ENCODE data around the gene CHAC1.

Gene CHAC1, protein sequence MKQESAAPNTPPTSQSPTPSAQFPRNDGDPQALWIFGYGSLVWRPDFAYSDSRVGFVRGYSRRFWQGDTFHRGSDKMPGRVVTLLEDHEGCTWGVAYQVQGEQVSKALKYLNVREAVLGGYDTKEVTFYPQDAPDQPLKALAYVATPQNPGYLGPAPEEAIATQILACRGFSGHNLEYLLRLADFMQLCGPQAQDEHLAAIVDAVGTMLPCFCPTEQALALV

GRCh38 chr15:40952901-40953712 is at the start of gene CHAC1:
TSS of gene CHAC1 (plus strand) at chr15:40953471. CDS start at chr15:40953584, 113 bp downstream.
- peak; percentile 85 to 92 (median 88) for DNase-seq

DNA sequence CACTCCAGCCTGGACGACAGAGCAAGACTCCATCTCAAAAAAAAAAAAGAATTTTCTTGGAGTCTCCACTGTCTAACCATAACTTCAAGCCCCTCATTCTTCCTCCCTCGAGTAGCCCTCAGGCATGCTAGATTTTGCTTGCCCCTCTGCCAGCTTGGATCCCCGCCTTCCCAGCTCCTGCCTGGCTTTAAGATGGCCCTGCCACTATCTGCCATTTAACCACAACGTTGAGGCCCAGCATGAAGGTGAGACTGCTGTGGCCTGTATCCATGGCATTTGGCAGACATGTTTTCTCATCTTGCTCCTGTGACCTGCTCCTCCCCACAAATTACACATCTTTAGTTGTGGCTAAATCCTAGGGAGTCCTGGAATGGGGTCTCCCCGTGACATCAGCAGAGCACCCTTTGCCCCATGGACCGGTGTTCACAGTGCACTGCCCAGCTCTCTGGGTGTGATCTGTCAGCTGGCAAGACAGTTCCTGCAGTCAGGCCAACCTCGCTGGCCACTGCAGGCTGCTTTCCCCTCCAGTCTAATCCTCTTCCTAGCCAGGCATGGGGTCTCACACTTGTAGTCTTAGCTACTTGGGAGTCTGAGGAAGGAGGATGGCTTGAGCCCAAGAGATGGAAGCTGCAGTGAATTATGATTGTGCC is 48.6 kb upstream of the CHAC1 start:
- no peak for DNase-seq

GRCh38 chr15:40906091-40906990 is 46.9 kb upstream of the CHAC1 start:
- peak; percentile 57 to 68 (median 64) for DNase-seq

DNA sequence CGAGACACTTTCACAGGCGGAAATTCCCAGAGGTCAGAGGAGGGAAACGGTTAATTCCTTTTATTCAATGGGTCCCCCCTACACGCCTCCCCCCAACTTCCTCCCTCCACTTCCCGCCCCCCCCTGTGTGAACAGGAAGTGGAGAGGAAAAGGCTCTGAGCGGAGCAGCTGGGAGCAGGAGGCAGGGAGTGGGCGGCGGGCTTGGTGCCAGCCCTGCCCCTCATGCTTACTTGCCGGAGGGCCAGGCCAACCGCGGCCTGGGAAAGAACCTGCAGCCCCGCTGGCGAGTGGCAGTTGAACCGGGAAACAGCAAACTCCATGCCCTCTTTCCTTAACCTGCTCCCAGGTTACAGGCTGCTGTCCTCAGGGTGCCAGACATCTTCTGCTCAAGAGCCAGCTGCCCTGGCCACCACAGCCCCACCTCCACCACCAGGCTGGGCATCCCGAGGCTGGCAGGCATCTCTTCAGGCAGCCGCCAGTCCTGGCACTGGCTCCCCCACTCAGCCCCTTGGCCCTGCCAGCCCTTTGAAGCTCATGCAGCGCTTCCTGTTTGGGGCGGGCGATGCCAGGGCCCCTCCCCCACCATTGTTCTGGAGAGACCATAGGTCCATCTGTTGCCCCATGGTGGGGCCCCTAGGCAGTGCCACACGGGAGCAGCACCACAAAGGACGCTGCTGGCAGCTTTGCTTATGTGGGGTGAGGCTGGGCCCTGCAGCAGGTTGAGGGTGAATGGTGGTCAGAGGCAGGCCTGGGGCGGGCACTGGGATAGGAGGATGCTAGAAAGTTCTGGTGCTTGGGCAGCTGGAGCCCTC is 46.1 kb upstream of the CHAC1 start:
- DNase-seq = peak in 2 of 4 experiments; percentile 24 to 51

DNA sequence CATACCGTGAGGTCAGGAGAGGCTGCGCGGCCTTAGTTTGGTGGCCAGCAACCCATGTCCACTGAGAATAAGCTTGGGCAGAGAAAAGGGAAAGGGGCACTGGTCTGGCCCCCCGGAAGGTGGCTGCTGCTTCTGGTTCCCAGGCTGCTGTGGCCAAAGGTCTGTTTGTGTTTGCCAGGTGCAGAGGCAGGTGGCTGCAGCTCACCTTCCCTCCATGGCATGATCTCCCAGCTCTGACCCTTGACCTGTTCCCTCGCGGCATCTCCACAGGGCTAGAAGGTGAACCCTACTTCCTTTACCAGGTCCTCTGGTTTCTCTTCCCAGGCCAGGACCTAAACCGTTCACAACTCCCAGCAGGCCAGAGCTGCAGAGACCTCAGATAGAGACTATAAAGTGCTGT is 45.2 kb upstream of the CHAC1 start:
- DNase-seq = no peak

GRCh38 chr15:40909662-40910630 is 43.3 kb upstream of the CHAC1 start:
- DNase-seq = no peak

- DNase-seq = no peak
These were observed 42.1 kb upstream of the CHAC1 start for GRCh38 chr15:40911141-40911540.

GRCh38 chr15:40911693-40912092 is 41.6 kb upstream of the CHAC1 start:
- DNase-seq = no peak

- no peak for DNase-seq
These were observed 40.8 kb upstream of the CHAC1 start for GRCh38 chr15:40912478-40912877.

- DNase-seq = no peak
These were observed 39.3 kb upstream of the CHAC1 start for GRCh38 chr15:40914013-40914412.

- DNase-seq = no peak
These were observed 38.8 kb upstream of the CHAC1 start for GRCh38 chr15:40914486-40914885.

GRCh38 chr15:40915116-40915661 is 38.1 kb upstream of the CHAC1 start:
- DNase-seq = no peak

GRCh38 chr15:40915679-40916078 is 37.6 kb upstream of the CHAC1 start:
- DNase-seq = no peak

- no peak for DNase-seq
These were observed 35.7 kb upstream of the CHAC1 start for GRCh38 chr15:40917585-40917984.

DNA sequence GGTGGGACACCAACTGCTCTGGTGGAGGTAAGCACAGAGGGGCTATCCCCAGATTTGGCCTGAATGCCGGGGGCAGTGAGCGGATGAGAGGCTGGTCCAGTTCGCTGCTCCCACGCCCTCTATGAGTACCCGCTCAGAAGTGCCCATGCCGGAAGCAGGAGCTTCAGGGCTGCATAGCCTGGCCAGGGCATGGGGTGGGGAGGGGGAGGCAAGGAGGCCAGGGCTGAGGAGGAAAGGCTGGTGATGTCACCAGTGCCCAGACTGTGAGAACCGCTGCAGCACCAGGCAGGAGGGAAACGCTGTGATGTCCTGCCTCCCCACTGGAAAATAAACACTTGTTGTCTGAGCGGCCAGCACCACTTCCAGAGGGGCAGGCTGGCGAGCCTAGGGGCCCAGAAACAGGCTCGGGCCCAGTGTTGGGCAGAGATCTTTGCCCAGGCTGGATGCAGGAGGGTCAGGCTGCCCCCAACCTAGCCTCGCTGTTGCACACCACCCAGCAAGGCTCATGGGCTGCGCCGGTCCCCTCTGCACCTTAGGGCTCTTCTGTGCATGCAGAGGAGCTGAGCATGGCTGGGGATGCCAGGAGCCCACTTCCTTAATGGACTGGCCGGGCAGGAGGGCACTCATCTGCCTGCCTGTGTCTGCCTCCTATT is 35.0 kb upstream of the CHAC1 start:
- no peak for DNase-seq

DNA sequence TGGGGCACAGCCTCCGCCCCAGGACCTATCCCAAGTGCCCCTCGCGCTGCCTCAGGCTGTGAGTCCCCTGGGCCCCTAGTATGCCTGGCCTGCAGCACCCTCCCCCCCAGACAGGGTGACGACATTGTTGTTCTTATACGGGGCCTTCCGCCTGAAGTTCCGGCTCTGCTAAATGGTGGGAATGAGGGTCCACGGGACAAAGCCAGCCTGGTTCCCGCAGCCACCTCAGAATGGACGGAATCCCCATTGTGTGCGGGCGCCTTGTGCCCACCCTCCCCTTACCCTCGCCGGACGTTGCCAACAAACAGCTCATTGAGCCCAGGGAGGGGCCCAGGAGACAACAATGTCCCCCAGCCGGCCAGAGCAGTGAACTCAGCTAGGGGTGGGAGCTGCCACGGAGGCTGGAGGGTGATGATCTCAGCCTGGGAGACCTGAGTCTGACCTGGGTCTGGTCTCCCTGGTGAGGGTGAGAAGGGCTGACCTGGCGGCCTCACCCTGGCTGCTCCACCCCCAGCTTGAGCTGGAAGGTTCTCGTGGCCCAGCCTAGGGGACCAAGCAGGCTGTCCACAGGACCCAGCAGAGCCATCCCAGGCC is 34.4 kb upstream of the CHAC1 start:
- no peak for DNase-seq

GRCh38 chr15:40921949-40922607 is 31.2 kb upstream of the CHAC1 start:
- no peak for DNase-seq

DNA sequence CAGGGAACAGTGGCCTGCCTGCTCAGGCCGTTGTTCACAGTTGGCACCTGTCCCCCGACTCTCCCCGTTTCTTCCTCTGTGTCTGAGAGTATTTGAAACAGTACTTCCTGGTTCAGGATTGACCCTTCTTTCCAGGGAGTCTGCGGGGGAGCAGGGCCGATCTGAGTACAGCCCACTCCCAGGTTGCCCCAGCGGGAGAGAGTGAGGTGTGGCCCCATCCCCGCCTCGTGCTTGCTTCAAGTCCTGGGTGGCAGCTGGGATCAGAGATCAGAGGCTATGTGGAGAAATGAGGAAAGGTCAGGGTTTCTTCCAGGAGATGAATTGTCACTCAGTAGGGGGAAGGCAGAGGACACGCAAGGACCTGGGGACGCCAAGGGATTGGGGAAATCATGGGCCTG is 30.7 kb upstream of the CHAC1 start:
- no peak for DNase-seq

- no peak for DNase-seq
These were observed 29.7 kb upstream of the CHAC1 start for GRCh38 chr15:40923551-40923950.
